GM12864 (cell line): ENCODE results near the gene MAEA.

Experiments
- DNase-seq: peaks from one replicate; pipeline ENCODE4 v3.0.0-alpha.2; 2011; ENCODE audit warnings: low read depth
- H3K4me3 ChIP-seq: 2 replicates; pipeline ENCODE4 v1.5.1; 2011; ENCODE audit warnings: mild to moderate bottlenecking, low read depth, low read length, control low read depth
- CTCF ChIP-seq: IDR thresholded peaks from 2 replicates; pipeline ENCODE4 v1.5.1; 2011; ENCODE audit warnings: low read depth, mild to moderate bottlenecking, moderate library complexity, low read length, control low read depth, inconsistent platforms; ENCODE audit errors: missing control alignments

The MAEA gene

DNA sequence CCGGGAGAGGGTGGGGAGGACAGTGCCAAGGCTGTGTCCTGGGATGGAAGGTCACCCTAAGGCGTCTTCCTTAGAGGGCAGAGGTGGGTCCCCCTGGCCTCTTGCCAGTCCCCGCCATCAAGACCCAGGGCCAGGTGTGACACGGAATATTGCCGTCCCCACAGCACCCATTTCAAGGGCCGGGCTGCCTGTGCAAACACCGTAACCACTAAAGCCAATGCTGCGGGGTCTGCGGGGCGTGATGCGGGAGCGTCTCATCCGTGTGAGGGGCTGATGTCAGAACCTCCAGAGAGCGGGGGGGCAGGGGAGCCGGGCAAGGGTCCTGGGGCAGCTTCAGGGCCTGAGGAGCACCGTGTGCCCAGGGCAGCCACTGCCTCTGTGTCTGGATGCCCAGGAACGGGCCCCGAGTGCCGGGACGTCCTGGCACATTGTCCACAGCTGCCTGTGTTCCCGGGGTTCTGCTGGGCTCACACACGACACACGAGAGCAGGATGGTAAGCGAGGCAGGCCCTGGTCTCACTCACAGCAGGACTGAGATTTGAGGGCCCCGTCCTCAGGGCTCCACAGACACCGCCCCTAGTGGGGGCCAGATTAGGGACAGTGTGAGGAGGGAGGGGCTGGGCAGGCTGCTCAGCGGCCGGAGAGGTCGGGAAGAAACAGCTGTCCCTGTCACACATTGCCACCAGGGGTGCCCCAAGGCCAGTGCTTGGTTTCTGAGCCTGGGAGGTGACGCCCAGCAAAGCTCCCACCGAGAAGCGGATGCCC, 87.3 kb downstream of the MAEA start:
- no peak for DNase-seq
- no peak overlapping the region for H3K4me3 ChIP-seq
- no peak for TF ChIP-seq CTCF

GRCh38 chr4:1377606-1378261, 88.0 kb downstream of the MAEA start:
- no peak for TF ChIP-seq CTCF
- DNase-seq, result no peak
- no peak overlapping the region for H3K4me3 ChIP-seq

GRCh38 chr4:1378559-1379231, 89.0 kb downstream of the MAEA start:
- no peak for DNase-seq
- H3K4me3 ChIP-seq, result no peak overlapping the region
- no peak for TF ChIP-seq CTCF

GRCh38 chr4:1379351-1379781, 89.7 kb downstream of the MAEA start:
- no peak for DNase-seq
- no peak for TF ChIP-seq CTCF

GRCh38 chr4:1379801-1380331, 90.2 kb downstream of the MAEA start:
- no peak for DNase-seq
- H3K4me3 ChIP-seq, result no peak overlapping the region
- TF ChIP-seq CTCF, result no peak

More at GRCh38 chr4:1379351-1379781, 89.7 kb downstream of the MAEA start:
- no peak overlapping the region for H3K4me3 ChIP-seq

DNA sequence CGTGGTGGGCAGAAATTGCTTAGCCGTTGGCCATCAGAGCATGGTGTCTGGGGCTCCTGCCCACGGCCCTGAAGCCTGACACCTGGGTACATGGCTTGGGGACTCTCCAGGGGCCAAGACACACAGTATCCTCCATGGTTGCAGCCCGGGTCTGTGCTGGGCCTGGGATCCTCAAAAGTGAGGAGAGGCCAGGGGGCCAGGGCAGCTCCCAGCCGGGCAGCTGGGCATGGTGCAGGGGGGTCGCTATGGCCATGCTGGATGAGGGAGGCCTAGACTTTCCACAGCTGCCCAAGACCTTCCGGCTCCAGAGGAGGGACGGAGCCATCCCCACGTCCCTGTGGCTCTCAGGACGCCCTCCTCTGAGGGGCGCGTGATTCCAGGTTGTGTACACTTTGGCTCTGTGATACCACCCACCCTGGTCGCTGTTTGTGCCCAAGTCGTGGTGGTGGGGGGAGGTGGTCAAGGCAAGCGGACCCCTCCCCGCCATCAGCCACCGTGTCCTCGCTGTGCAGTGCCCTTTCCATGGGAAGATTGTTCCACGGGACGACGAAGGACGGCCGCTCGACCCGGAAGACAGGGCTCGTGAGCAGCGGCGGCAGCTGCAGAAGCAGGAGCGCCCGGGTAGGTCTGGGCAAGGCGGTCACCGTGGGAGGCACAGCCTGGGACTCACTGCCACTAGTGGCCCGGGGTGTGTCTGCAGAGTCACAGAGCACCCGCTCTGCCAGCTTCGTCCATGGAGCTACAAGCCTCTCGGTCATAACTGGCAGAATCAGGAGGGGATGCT, 90.9 kb downstream of the MAEA start:
- no peak overlapping the region for H3K4me3 ChIP-seq
- DNase-seq, result no peak
- TF ChIP-seq CTCF, result no peak
